HG03039 (cell line): ENCODE measurements around the gene SMARCA2.

ENCODE experiments used
- ATAC-seq: cut with Tn5 transposase; IDR thresholded peaks from one replicate; pipeline ENCODE4 v1.9.1; 2021; ENCODE audit warnings: mild to moderate bottlenecking, moderate library complexity; ENCODE audit not compliant: unreplicated experiment

The SMARCA2 gene

DNA sequence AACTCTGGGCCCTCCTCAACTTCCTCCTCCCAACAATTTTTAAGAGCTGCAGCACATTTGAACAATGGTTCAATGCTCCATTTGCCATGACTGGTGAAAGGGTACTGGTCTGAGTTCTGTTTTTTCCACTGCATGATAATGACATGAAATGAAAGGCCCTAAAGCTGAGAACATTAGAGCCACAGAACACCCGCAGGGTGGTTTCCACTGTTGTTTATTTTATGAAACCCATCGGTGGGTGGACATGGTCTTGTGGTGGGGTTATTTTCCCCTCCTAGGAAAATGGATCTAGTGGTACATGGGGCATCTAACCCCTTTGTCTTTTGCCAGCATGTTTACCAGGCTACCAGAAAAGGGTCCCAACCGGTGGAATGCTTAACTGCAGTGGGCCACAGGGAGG lies 71.8 kb downstream of the SMARCA2 start:
- ATAC-seq = peak; percentile 40

DNA sequence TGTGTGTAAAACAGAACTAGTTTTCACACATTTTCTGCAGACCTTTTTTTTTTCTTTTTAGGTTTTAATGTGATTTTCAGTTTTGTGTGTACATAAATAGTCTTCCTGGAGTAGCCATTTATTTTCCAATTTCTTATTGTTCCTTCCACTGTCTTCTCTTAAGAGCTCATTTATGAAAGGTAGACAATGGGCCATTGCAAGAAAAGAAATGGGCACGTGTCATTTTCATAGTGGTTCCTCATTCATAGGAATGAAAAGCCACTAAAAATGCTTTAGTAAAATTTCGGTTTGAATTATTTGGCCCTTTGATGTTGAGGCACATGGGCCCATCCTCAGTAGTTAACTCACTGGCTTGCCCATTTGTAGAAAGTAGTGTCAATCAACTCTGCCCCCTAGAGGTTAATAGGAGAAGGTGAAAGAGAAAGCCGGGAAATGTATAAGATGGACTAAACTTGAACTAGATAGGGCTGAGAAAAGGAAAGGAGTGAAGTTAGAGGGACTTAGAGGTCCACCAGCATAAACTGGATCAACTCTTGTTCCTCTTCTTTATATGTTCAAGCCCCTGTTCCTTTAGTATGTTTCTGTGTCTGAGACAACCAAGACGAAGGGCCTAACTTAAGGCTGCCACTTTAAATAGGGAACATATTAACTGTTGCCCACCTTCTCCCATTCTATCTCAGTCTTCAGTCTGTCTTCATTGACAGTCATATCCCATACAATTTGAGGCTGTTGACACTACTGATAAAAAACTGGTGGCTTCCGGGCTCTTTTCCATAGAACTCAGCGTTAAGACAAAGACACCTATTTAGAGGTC lies 72.6 kb downstream of the SMARCA2 start:
- ATAC-seq = peak; percentile 81

GRCh38 chr9:2093920-2094597 lies 78.9 kb downstream of the SMARCA2 start:
- no peak for ATAC-seq

DNA sequence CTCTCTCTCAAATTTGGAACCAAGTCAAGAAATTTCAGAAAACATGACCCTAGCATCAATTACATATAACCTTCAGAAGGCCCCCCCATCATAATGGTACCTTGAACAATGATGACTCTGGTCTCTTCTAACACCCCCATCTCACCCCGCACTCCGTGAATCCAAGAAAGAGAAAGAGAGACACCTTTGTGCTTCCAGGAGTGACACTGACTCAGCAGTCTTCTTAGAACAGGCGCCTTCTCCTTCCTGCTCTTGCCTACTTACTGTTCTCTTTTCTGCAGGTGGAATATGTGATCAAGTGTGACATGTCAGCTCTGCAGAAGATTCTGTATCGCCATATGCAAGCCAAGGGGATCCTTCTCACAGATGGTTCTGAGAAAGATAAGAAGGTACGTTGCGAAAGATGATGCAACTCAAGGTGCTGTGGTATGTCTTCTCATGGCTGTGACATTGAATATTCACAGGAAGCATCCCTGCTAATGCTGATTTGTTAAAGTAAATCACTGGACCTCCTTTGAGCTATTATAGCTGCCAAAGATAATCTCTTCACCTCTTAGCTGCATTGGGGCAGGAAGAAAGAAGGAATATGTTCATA lies 81.3 kb downstream of the SMARCA2 start:
- no peak for ATAC-seq

DNA sequence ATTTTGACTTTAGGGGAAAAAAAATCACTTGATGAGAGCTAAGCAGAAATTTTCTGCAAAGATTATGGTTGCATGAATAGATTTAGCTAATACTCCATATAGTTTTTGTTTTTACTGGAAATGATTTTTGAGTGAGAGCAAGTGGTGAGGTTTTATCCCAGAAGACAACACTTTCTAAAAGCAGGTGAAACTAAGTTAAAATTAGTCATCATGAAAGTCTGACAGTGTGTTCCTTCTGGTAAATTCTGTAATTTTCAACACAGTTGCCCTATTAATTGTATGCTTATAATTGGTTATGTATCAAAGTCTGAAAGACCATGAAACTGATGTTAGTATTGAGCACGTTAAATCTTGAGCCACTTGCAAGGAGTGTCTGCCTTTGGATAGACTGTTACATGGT lies 91.5 kb downstream of the SMARCA2 start:
- no peak for ATAC-seq

DNA sequence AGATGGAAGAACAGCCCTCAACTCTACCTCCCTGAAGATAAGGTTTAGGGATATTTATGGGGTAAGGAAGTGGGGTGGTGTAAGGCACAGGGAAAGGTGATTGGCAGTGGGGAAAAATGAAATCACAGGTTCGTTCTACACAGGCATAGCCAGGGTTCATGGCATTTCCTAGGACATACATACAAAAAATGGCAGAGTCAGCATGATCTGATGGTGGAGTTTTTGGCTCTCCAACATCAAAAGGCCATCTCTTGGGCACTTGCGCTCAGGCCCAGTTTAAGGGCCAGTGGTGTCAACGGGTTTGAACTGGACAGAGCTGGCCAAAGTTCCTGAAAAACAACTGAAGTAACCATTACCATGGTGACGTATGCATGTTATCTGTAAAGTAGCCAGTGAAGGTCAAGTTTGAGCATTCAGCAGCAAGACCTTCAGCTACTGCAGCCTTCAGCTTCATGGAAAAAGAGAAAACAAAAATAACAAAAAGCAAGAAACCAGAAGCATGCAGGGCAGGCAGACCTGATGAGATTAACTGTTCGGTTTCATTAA lies 92.8 kb downstream of the SMARCA2 start:
- ATAC-seq = no peak

- no peak for ATAC-seq
Measured at GRCh38 chr9:2109069-2109650, 94.0 kb downstream of the SMARCA2 start.

DNA sequence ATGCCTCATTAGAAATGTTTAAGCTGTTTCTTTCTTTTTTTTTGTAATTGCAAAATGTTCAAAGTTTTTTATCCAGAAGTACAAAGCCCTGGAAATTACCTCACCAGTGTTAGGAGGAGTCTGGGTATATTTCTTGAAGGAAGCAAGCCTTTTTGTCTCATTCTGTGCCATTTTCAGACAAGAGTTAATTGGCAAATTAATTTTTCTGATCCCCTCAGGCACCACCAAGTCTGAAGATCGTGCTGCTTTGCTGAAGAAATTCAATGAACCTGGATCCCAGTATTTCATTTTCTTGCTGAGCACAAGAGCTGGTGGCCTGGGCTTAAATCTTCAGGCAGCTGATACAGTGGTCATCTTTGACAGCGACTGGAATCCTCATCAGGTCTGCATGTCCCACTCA lies 94.9 kb downstream of the SMARCA2 start:
- ATAC-seq = no peak

- ATAC-seq = no peak
Measured at GRCh38 chr9:2116073-2116472, 100.9 kb downstream of the SMARCA2 start.

- ATAC-seq = no peak
Measured at GRCh38 chr9:2117527-2117926, 102.4 kb downstream of the SMARCA2 start.

DNA sequence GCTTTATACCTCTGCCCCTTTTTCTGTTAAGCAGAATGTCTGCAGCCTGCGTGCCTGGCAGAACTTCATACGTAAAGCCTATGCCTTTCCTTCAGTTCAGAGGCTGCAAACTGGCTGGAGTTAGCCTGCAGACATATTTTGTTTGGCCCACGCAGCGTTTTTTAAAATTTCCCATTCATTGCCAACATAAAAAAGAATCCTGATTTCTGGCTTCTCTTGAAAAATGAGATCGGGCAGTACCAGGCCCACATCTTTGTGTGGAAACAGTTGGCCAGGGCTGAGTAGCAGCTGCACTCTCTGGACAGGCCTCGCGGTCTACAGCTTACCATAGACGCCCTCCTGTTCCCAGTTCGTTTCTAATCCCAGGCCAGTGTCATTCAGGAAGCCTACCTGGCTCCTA lies 104.4 kb downstream of the SMARCA2 start:
- ATAC-seq = no peak

DNA sequence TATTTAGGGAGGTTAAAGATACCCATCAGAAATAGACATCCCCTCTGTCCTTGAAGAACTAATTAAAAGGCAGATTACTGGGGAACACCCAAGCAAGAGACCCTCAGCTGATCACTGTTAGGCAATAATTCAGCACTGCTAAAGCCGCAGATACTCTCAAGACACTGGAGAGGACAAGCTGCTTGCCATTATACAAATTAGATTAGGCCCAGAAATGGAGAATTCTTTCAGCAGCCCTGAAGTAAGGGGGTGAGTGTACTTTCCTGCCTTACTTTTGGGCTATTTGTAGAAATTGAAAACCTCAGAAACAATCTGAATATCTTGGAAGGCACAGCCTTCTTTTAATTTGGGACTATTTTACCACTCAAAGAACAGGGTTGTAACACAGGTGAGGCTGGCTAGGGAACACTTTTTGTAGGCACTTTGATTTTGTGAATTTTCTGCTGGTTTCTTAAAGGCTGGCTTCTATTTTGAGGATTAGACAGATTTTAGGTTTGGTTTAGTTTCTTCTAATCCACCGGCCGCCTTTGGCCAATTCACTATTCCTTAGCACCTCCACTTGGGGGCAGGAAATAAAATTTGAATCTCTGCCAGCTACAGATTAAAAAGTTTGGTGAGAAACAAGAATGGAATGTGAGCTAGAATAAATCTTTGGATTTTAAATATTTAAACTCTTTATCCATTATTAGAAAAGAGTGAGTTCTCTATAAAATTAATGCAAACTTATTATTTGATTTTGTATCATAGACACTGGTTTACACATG lies 106.0 kb downstream of the SMARCA2 start:
- ATAC-seq = no peak

- no peak for ATAC-seq
Measured at GRCh38 chr9:2122299-2122698, 107.2 kb downstream of the SMARCA2 start.

DNA sequence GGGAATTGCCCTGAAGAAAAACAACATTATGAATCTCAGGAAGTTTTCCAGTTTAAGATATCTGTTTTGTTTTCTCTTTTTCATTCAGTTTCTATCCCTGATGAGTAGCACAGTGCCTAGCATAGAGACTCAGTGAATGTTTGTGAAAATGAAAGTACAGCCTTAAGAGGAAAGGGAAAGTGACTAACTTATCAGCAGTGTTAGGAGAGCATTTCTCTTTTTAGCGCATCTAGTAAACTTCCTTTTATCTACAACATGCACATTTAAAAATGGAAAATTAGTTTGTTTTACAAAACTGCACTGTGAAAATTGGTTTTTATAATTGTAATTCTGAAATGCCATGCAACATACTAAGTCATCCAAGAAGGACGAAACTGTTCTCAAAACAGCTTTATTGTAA lies 110.8 kb downstream of the SMARCA2 start:
- peak; percentile 78 for ATAC-seq

DNA sequence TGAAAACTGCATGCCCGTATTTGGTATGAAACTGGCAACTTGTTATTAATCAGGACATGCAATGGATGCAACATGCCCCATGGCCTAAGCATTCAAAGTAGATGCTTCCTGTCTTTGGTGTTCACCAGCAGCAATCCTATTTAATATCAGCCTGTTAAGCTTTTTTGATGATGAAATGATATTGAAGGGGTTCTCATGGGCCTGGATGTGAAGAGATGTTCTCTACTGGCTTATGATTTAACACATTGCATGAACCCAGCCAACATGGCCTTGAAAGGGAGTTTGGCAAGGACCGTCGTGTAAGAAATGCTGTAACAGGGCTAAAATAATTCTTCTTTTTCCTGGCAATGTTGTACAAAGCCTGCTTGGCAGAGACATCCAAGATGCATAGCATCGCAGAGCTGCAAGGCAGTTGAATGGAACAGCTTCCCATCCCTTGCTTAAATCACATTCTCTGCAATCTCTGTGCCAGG lies 111.2 kb downstream of the SMARCA2 start:
- ATAC-seq = no peak

DNA sequence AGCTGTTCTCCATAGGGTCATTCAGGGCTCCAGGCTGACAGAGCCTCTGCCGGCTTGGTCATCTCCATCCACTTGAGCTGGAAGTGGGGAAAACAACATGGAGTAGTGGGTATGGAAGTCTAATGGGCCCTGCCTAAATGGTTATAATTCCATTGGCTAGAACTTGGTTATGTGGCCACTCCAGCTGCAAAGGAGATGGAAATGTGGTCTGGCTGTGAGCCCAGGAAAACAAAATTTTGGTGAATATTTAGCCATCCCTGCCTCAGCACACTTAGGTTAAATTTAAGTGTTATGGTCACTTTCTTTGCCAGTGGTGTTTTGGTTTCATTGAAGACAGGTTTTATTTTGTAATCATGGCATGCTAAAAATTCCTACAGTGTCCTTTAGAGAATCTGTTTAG lies 112.3 kb downstream of the SMARCA2 start:
- no peak for ATAC-seq

DNA sequence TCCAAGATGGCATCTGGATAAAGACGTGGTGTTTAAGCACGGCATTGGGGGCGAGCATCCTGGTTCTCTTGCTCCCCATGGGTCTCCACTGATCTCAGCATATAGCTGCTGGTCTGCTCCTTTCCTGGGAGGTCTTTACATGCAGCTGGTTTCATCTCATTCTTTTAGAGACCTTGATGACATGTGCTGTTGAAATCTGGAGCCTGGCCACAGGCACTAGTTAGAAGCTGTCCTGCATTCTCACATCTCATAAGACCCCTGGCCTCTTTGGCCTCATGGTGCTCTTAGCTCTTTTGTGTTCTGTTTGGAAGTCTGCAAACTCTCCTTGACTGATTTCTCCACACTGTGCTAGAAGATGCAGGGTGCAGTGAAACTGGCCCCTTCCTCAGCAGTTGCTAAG lies 113.0 kb downstream of the SMARCA2 start:
- no peak for ATAC-seq

- ATAC-seq = no peak
Measured at GRCh38 chr9:2128618-2129017, 113.5 kb downstream of the SMARCA2 start.

DNA sequence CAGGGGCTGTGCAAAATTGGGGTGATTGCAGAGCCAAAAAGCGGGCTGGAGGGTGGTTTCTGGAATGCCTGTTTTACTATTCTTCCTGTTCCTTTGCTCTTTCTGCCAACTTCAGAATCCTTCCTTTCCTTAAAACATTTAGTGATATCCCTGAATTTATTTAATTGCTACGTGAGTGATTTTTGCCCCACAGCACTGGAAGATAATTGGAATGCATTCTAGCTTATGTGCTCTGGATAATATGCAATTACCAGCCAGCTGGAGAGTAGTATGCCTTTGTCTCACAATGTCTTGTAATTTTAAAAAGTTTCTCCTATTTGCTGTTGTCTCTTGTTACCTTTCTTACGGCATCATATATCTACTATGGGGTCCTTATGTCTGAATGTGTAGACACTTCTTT lies 115.8 kb downstream of the SMARCA2 start:
- no peak for ATAC-seq

GRCh38 chr9:2132484-2133082 lies 117.4 kb downstream of the SMARCA2 start:
- no peak for ATAC-seq
